Measurements from ENCODE around the gene ANKK1.

The ANKK1 gene

DNA sequence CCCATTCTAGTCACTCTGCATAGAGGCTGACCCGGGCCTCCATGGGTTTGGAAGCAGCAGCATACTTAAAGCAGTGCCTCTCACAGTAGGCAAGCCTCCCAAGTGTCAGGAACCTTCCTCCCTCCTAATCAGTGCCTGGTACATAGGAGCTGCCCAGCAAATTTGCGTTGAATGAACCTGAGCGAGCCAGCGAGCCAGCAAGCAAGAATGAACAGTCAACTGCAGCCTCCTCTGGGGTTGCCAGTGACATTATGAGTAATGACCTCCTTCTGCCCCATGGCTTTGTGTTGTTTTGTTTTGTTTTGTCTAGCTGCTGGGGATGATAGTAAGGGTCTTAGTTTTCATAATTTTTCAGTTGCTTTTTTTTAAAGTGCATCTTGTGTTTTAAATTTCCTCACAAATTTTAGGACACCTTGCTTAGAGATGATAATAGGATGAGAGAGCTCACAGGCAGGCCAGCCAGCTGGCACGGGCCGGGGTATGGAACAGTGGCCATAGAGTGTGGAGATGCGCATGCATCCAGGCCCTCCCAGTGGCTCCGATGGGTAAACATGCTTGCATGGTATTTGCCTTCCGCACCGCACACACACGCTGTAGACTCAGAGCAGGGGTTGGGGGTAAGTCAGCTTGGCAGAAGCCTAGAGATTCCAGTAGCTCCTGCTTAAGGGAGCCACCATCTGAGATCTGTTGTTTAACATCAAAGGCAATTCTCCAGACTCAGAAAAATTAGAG is 37.1 kb upstream of the ANKK1 start:
- TF ChIP-seq CTCF (IDR thresholded peaks at IDR 0.05), result no peak
- DNase-seq (ENCODE audit: low spot score), result no peak
- Histone ChIP-seq H3K4me3 (no peak overlapping the region), H3K27ac (no peak overlapping the region)

- no peak for DNase-seq (ENCODE audit: low spot score)
- TF ChIP-seq CTCF (IDR thresholded peaks at IDR 0.05), result no peak
- no peak overlapping the region for H3K27ac ChIP-seq
- H3K4me3 ChIP-seq, result no peak overlapping the region
Observed at GRCh38 chr11:113351068-113351450, 36.5 kb upstream of the ANKK1 start.

DNA sequence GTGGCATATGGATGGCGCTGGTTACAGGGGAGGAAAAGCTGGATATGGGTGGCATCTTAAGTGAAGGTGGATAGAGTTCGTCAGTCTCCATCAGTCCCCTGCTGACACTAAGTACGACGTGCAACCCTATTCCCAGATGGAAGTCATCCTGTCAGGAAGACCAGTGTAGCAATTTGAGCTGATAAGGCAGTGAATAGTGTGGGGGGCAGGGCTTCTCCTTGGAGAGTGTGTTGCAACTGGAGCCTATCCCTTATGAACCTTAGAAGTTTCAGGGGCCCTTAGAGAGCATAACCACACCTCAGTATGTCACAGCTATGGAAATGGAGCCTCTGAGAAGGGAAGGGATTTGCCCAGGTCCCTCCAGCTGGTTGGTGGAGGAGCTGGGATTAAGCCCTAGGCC is 36.1 kb upstream of the ANKK1 start:
- Histone ChIP-seq H3K27ac (no peak overlapping the region), H3K4me3 (no peak overlapping the region)
- no peak for DNase-seq (ENCODE audit: low spot score)
- no peak for TF ChIP-seq CTCF (IDR thresholded peaks at IDR 0.05)

GRCh38 chr11:113356203-113356602 is 31.4 kb upstream of the ANKK1 start:
- DNase-seq (ENCODE audit: low spot score), result no peak
- no peak overlapping the region for H3K4me3 ChIP-seq
- H3K27ac ChIP-seq, result no peak overlapping the region
- TF ChIP-seq CTCF (IDR thresholded peaks at IDR 0.05), result no peak

DNA sequence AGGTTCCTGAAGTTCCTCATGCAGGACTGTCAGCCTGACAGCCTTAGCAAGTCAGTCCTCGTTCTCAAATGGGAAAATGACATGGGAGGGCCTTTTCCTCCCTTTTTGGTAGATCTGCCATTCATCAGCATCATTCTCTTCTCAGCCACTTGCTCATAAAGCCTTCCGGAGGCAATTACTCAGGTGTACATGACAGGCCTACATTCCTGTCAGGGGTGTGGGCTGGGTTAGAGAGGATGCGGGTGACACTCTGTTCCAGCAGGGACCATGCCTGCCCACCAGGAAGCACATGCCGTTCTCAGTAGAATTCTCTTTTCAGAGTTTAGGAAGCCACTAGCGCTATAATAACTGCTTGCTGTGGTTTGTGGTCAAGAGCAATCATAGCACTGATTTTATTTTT is 24.2 kb upstream of the ANKK1 start:
- no peak for TF ChIP-seq CTCF (IDR thresholded peaks at IDR 0.05)
- DNase-seq (ENCODE audit: low spot score), result no peak
- H3K4me3 ChIP-seq, result no peak overlapping the region
- H3K27ac ChIP-seq, result no peak overlapping the region

GRCh38 chr11:113363996-113364641 is 23.5 kb upstream of the ANKK1 start:
- Histone ChIP-seq H3K4me3 (no peak overlapping the region), H3K27ac (no peak overlapping the region)
- no peak for DNase-seq (ENCODE audit: low spot score)
- TF ChIP-seq CTCF (IDR thresholded peaks at IDR 0.05), result no peak

- no peak for DNase-seq (ENCODE audit: low spot score)
- H3K4me3 ChIP-seq, result no peak overlapping the region
- TF ChIP-seq CTCF (IDR thresholded peaks at IDR 0.05), result no peak
Observed at GRCh38 chr11:113365895-113366294, 21.7 kb upstream of the ANKK1 start.

More at GRCh38 chr11:113365895-113366294, 21.7 kb upstream of the ANKK1 start:
- no peak overlapping the region for H3K27ac ChIP-seq

Data from coronary artery (tissue), 2 donors.